Ectodermal cell (in vitro differentiated cells): ENCODE data around the gene LIMS3.
"Not testable (repeated sequence)": the region's sequence is repeated elsewhere in the genome, so short reads cannot be mapped to it uniquely, and the experiment has no call there.

ENCODE experiments used
- H3K27ac ChIP-seq: 2 replicates; pipeline ENCODE4 v1.7.0; 2013; ENCODE audit warnings: mild to moderate bottlenecking, low read depth, low read length; ENCODE audit not compliant: insufficient read depth, poor library complexity, severe bottlenecking
- H3K27me3 ChIP-seq: 2 replicates; pipeline ENCODE4 v1.7.0; 2013; ENCODE audit warnings: mild to moderate bottlenecking, low read length; ENCODE audit not compliant: insufficient read depth, control insufficient read depth, poor library complexity, severe bottlenecking
- H3K36me3 ChIP-seq: one replicate; pipeline ENCODE4 v1.7.0; 2013; ENCODE audit warnings: low read length; ENCODE audit not compliant: control insufficient read depth, insufficient read depth
- H3K4me1 ChIP-seq: one replicate; pipeline ENCODE4 v1.7.0; 2013; ENCODE audit warnings: low read length; ENCODE audit not compliant: control insufficient read depth, insufficient read depth
- H3K4me3 ChIP-seq: 2 replicates; pipeline ENCODE4 v1.7.0; 2013; ENCODE audit warnings: low read depth, low read length, control low read depth; ENCODE audit not compliant: insufficient read depth
- H3K9me3 ChIP-seq: 2 replicates; pipeline ENCODE4 v1.7.0; 2013; ENCODE audit warnings: mild to moderate bottlenecking, low read length, moderate library complexity; ENCODE audit not compliant: control insufficient read depth
- WGBS, 2 experiments: methylation state at CpG; one replicate each; pipeline ENCODE4 v1.1.7; 2013; ENCODE audit warnings: missing lambda C conversion rate in 2 of 2; 5-methylcytosine and 5-hydroxymethylcytosine counted together

The LIMS3 gene

DNA sequence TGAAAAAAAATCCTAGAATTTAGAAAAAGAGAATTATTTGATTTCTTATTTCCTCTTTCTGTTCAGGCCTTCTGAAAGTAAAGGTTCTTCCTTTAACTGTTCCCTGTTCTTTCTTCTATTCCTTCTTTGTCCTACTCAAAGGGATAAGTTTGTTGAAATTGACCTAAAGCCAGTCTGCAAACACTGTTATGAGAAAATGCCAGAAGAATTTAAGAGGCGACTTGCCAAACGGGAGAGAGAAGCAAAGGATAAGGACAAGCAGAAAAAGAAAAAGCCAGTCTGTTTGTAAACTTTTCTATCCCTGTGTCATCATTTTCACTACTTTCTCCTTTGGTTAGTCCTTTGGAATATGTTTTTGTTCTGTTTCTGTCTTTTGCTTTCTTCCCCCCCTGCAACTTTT, 26.0 kb downstream of the LIMS3 start:
- H3K36me3 ChIP-seq, H3K9me3 ChIP-seq, H3K4me3 ChIP-seq, H3K27me3 ChIP-seq, H3K4me1 ChIP-seq, H3K27ac ChIP-seq: not testable (repeated sequence)
- WGBS, 2 experiments = no CpG with 5 or more reads among the region's 2 CpGs

DNA sequence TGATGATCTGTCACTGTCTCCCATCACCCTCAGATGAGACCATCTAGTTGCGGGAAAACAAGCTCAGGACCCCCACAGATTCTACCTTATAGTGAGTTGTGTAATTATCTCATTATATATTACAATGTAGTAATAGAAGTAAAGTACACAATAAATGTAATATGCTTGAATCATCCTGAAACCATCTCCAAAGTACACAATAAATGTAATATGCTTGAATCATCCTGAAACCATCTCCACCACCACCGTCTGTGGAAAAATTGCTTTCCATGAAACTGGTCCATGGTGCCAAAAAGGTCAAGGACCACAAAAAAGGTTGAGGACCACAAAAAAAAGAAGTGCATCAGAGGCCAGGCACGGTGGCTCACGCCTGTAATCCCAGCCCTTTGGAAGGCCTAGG, 29.3 kb downstream of the LIMS3 start:
- not testable (repeated sequence) for H3K4me1 ChIP-seq, H3K27ac ChIP-seq, H3K27me3 ChIP-seq, H3K36me3 ChIP-seq, H3K9me3 ChIP-seq, H3K4me3 ChIP-seq
- WGBS, 2 experiments = no CpG with 5 or more reads among the region's 4 CpGs

DNA sequence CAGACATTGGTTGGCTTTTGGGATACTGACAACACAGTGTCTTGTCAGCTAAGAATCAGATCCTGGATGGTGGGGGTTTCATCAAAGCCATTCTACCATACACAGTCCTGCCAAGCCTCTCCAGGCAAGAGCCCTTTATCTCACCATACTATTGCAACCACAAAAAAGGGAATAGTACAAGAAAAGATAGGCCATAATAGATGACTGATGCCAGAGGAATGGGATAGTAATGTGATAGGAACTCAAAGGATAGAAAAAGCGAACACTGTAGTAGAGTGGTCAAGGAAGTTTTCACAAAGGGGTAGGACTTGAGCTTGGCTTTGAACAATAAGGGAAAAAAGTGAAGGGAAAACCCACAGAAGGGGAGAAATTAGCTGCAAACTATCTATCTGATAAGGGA, 30.7 kb downstream of the LIMS3 start:
- not testable (repeated sequence) for H3K27ac ChIP-seq, H3K36me3 ChIP-seq, H3K4me1 ChIP-seq, H3K27me3 ChIP-seq, H3K9me3 ChIP-seq, H3K4me3 ChIP-seq
- no CpG with 5 or more reads among the region's 1 CpG for WGBS, 2 experiments

DNA sequence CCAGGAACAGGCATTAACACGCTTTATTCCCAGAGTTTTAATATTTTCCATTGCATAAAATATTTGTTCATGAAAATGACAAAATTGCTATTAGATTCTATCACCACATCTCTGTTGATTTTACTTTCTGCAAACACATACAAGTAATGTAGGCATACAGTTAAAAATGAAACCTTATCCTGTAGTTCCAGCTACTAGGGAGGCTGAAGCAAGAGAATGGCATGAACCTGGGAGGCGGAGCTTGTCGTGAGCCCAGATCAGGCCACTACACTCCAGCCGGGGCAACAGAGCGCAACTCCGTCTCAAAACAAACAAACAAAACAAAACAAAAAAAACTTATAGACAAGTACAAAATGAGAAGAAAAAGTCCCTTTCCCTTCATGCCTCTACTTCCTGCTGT, 38.0 kb downstream of the LIMS3 start:
- not testable (repeated sequence) for H3K27ac ChIP-seq, H3K36me3 ChIP-seq, H3K27me3 ChIP-seq, H3K4me3 ChIP-seq, H3K4me1 ChIP-seq, H3K9me3 ChIP-seq
- no CpG with 5 or more reads among the region's 6 CpGs for WGBS, 2 experiments

- H3K4me1 ChIP-seq, H3K4me3 ChIP-seq, H3K27ac ChIP-seq, H3K36me3 ChIP-seq, H3K9me3 ChIP-seq, H3K27me3 ChIP-seq: not testable (repeated sequence)
- no CpG with 5 or more reads among the region's 3 CpGs for WGBS, 2 experiments
These were observed 46.9 kb downstream of the LIMS3 start for GRCh38 chr2:109945362-109945761.

- not testable (repeated sequence) for H3K4me1 ChIP-seq, H3K9me3 ChIP-seq, H3K27ac ChIP-seq, H3K36me3 ChIP-seq, H3K27me3 ChIP-seq, H3K4me3 ChIP-seq
- no CpG with 5 or more reads among the region's 71 CpGs for WGBS, 2 experiments
These were observed 48.9 kb downstream of the LIMS3 start for GRCh38 chr2:109947262-109947958.

GRCh38 chr2:109947959-109948520, 49.6 kb downstream of the LIMS3 start:
- WGBS, 2 experiments = no CpG with 5 or more reads among the region's 31 CpGs

DNA sequence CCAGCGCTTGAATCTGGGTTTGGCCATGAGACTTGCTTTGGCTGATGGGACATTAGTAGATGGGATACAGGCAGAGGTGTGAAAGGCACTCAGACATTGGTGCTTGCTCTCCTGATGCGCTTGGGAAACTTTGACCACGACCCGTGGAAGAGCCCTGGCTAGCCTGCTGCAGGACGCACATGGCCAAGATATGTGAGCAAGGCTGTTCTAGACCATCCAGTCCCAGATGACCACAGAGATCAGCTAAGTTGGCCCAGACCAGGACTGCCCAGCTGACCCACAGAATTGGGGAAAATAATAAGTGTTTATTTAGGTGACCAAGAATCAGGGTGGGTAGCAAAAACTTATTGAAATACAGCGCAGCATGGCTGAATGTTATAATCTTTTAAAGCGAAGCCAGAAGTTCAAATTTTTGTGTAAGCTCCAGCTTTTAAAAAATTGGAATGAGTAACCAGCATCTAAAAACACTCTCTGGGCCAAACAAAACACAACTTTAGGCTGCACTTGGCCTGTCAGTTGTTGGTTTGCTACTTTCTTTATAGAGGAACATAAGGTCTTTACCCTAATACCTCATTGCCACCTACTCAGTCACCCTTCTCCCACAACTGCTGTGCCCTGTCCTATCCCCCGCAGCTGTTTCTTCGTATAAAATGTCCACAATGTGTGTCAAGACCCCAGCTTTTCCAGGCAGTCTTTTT, 51.8 kb downstream of the LIMS3 start:
- H3K4me3 ChIP-seq, H3K27ac ChIP-seq, H3K27me3 ChIP-seq, H3K9me3 ChIP-seq, H3K36me3 ChIP-seq, H3K4me1 ChIP-seq: not testable (repeated sequence)
- no CpG with 5 or more reads among the region's 9 CpGs for WGBS, 2 experiments

More at GRCh38 chr2:109947959-109948520, 49.6 kb downstream of the LIMS3 start:
- H3K36me3 ChIP-seq, H3K9me3 ChIP-seq, H3K4me3 ChIP-seq, H3K4me1 ChIP-seq, H3K27ac ChIP-seq, H3K27me3 ChIP-seq: not testable (repeated sequence)

DNA sequence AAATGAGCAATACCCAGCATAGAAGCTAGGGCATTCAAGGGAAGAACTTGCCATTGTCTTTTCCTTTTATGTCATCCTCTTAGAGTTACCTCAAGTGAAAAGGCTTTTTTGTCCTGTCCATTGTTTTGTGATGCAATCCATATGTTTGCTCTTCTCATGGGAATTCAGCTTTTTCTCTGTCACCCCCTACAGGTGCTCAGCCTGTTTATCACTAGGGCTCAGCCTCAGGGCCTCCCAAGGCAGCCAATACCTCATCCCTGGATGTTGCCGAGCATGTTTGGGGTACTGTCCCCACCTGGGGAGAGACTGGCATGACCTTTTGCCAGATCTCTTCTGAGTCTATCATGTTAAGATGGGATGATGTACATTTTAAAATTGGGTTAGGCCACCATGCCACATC, 65.5 kb downstream of the LIMS3 start:
- H3K27ac ChIP-seq, H3K27me3 ChIP-seq, H3K9me3 ChIP-seq, H3K36me3 ChIP-seq, H3K4me1 ChIP-seq, H3K4me3 ChIP-seq: not testable (repeated sequence)
- WGBS, 2 experiments = no CpG with 5 or more reads among the region's 1 CpG

DNA sequence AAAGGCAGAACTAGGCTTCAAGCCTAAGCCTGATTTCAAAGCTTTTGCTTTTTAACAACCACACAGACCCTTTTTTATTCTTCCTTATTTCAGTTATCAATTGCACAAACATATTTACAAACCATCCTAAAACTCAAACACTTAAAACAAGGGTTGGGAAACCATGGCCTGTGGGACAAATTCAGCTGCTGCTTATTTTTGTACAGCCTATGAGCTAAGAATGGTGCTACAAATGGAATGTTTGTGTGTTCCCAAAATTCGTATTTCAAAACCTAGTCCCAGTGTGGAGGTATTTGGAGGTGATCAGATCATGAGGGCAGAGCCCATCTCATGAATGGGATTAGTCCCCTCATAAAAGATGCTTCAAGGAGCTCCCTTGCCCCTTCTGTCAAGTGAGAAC, 67.0 kb downstream of the LIMS3 start:
- H3K27ac ChIP-seq, H3K4me1 ChIP-seq, H3K27me3 ChIP-seq, H3K4me3 ChIP-seq, H3K36me3 ChIP-seq, H3K9me3 ChIP-seq: not testable (repeated sequence)
- WGBS, 2 experiments = no CpG with 5 or more reads among the region's 1 CpG
